Osteocyte (in vitro differentiated cells): ENCODE measurements around the gene C1orf105. TPM values are rescaled to one million over a fixed set of nuclear protein-coding genes. Genes with fewer than 3 reads are reported as not detected.

Experiments
- DNase-seq: peaks from one replicate; pipeline ENCODE4 v3.0.0; 2021; ENCODE audit warnings: mixed read lengths; ENCODE audit not compliant: unreplicated experiment; ENCODE audit errors: extremely low spot score
- H3K27ac Mint-ChIP-seq: one replicate; pipeline ENCODE4 v1.8.0; 2021; ENCODE audit warnings: mild to moderate bottlenecking, mixed read lengths; ENCODE audit not compliant: unreplicated experiment
- H3K27me3 Mint-ChIP-seq: one replicate; pipeline ENCODE4 v1.8.0; 2021; ENCODE audit warnings: mixed read lengths; ENCODE audit not compliant: unreplicated experiment
- H3K36me3 Mint-ChIP-seq: one replicate; pipeline ENCODE4 v1.8.0; 2021; ENCODE audit warnings: mixed read lengths; ENCODE audit not compliant: unreplicated experiment
- H3K4me1 Mint-ChIP-seq: one replicate; pipeline ENCODE4 v1.8.0; 2021; ENCODE audit warnings: mixed read lengths; ENCODE audit not compliant: unreplicated experiment
- H3K4me3 Mint-ChIP-seq: one replicate; pipeline ENCODE4 v1.8.0; 2021; ENCODE audit warnings: mild to moderate bottlenecking, moderate library complexity, mixed read lengths; ENCODE audit not compliant: unreplicated experiment
- H3K9me3 Mint-ChIP-seq: one replicate; pipeline ENCODE4 v1.8.0; 2021; ENCODE audit warnings: mixed read lengths; ENCODE audit not compliant: unreplicated experiment
- total RNA-seq: library from RNA; stranded (reverse); gene quantifications from 2 replicates; pipeline ENCODE4 v1.2.1, GENCODE V29; 2021
- TF ChIP-seq, protein P1 (sequence below): fragments of 200-600 bp; sonication (generic); IDR thresholded peaks from 2 replicates; pipeline ENCODE4 v1.5.0; 2021; ENCODE audit warnings: antibody characterized with exemption, mild to moderate bottlenecking, moderate library complexity

C1orf105 gene
- total RNA-seq, 1 donor from 2014 or later: not detected

DNA sequence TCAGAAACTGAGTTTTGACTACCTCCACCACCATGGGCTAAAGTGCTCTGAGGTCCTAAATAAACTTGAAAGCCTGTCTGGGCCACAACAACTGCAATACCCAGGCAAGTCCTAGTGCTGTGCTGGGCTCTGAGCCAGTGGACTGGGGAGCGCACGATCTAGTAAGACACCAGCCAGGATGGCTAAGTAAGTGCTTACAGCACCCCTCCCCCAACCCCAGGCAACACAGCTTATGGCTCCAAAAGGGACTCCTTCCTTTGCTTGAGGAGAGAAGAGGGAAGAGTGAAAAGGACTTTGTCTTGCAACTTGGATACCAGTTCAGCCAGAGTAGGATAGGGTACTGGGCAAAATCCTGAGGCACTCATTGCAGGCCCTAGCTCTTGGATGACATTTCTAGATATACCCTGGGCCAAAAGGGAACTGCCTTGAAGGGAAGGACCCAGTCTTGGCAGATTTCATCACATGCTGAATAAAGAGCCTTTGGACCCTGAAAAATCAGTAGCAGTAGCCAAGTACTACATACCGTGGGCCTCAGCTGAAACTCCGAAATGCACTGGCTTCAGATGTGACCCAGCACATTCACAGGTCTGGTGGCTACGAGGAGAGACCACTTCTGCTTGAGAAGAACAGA is 1.6 kb downstream of the C1orf105 start:
- H3K9me3 Mint-ChIP-seq: no peaks in the 10 kb centered on the region
- no peak overlapping the region for H3K4me3 Mint-ChIP-seq
- H3K36me3 Mint-ChIP-seq: peaks cover 1% of the 10 kb centered on the region
- H3K27me3 Mint-ChIP-seq: no peaks in the 10 kb centered on the region
- H3K27ac Mint-ChIP-seq: no peak overlapping the region
- TF ChIP-seq, protein P1, sequence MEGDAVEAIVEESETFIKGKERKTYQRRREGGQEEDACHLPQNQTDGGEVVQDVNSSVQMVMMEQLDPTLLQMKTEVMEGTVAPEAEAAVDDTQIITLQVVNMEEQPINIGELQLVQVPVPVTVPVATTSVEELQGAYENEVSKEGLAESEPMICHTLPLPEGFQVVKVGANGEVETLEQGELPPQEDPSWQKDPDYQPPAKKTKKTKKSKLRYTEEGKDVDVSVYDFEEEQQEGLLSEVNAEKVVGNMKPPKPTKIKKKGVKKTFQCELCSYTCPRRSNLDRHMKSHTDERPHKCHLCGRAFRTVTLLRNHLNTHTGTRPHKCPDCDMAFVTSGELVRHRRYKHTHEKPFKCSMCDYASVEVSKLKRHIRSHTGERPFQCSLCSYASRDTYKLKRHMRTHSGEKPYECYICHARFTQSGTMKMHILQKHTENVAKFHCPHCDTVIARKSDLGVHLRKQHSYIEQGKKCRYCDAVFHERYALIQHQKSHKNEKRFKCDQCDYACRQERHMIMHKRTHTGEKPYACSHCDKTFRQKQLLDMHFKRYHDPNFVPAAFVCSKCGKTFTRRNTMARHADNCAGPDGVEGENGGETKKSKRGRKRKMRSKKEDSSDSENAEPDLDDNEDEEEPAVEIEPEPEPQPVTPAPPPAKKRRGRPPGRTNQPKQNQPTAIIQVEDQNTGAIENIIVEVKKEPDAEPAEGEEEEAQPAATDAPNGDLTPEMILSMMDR: no peak
- no peak for DNase-seq
- no peaks in the 10 kb centered on the region for H3K4me1 Mint-ChIP-seq

- DNase-seq: no peak
- H3K4me1 Mint-ChIP-seq: no peaks in the 10 kb centered on the region
- no peak overlapping the region for H3K27ac Mint-ChIP-seq
- no peak overlapping the region for H3K4me3 Mint-ChIP-seq
- TF ChIP-seq, protein P1: no peak
- H3K36me3 Mint-ChIP-seq: no peaks in the 10 kb centered on the region
- H3K27me3 Mint-ChIP-seq: no peaks in the 10 kb centered on the region
- no peaks in the 10 kb centered on the region for H3K9me3 Mint-ChIP-seq
Observed at GRCh38 chr1:172423336-172423735, 2.9 kb downstream of the C1orf105 start.

- no peak overlapping the region for H3K27ac Mint-ChIP-seq
- TF ChIP-seq, protein P1: no peak
- H3K36me3 Mint-ChIP-seq: no peaks in the 10 kb centered on the region
- peaks cover 1% of the 10 kb centered on the region for H3K4me1 Mint-ChIP-seq
- no peak for DNase-seq
- H3K4me3 Mint-ChIP-seq: no peak overlapping the region
- no peaks in the 10 kb centered on the region for H3K27me3 Mint-ChIP-seq
- no peaks in the 10 kb centered on the region for H3K9me3 Mint-ChIP-seq
Observed at GRCh38 chr1:172425339-172425738, 4.9 kb downstream of the C1orf105 start.

GRCh38 chr1:172427191-172427590 is 6.7 kb downstream of the C1orf105 start:
- H3K27ac Mint-ChIP-seq: no peak overlapping the region
- TF ChIP-seq, protein P1: no peak

GRCh38 chr1:172429331-172430127 is 9.0 kb downstream of the C1orf105 start:
- Mint-ChIP-seq H3K4me1 (peaks cover 1% of the 10 kb centered on the region), H3K4me3 (no peak overlapping the region)
- DNase-seq: no peak

More at GRCh38 chr1:172427191-172427590, 6.7 kb downstream of the C1orf105 start:
- Mint-ChIP-seq H3K4me1 (peaks cover 1% of the 10 kb centered on the region), H3K4me3 (no peak overlapping the region), H3K9me3 (no peaks in the 10 kb centered on the region), H3K27me3 (no peaks in the 10 kb centered on the region), H3K36me3 (no peaks in the 10 kb centered on the region)
- no peak for DNase-seq

More at GRCh38 chr1:172429331-172430127, 9.0 kb downstream of the C1orf105 start:
- Mint-ChIP-seq H3K9me3 (peaks cover 5% of the 10 kb centered on the region), H3K27ac (no peak overlapping the region), H3K36me3 (peaks cover 5% of the 10 kb centered on the region), H3K27me3 (no peaks in the 10 kb centered on the region)
- TF ChIP-seq, protein P1: peak; percentile 84
